OCI-LY1 (cell line): ENCODE data around the gene TCF3.
"Not testable (repeated sequence)": the region's sequence is repeated elsewhere in the genome, so short reads cannot be mapped to it uniquely, and the experiment has no call there.

Source experiments
- H2AFZ ChIP-seq: fragments of 200-600 bp; sonication (generic), shearing (Covaris generic); 2 replicates; pipeline ENCODE4 v1.6.0; 2014; ENCODE audit warnings: antibody characterized with exemption, mild to moderate bottlenecking, low read length
- H3F3A ChIP-seq: fragments of 200-600 bp; sonication (generic), shearing (Covaris generic); 2 replicates; pipeline ENCODE4 v1.6.0; 2014; ENCODE audit warnings: mild to moderate bottlenecking, antibody characterized with exemption, low read length, moderate library complexity; ENCODE audit not compliant: insufficient read depth
- H3K27ac ChIP-seq: fragments of 200-600 bp; sonication (generic); 2 replicates; pipeline ENCODE4 v1.5.1; 2014; ENCODE audit warnings: low read length, mixed run types, mild to moderate bottlenecking, low read depth; ENCODE audit not compliant: poor library complexity, severe bottlenecking
- H3K27me3 ChIP-seq: fragments of 200-600 bp; sonication (generic); 2 replicates; pipeline ENCODE4 v1.6.0; 2014; ENCODE audit warnings: antibody characterized with exemption, mild to moderate bottlenecking, low read length, moderate library complexity; ENCODE audit not compliant: insufficient read depth
- H3K36me3 ChIP-seq: fragments of 200-600 bp; sonication (generic); 2 replicates; pipeline ENCODE4 v1.6.1; 2014; ENCODE audit warnings: mild to moderate bottlenecking, antibody characterized with exemption, low read length, moderate library complexity, mixed read lengths; ENCODE audit not compliant: insufficient read depth
- H3K4me1 ChIP-seq: fragments of 200-600 bp; sonication (generic); 2 replicates; pipeline ENCODE4 v1.5.1; 2014; ENCODE audit warnings: mild to moderate bottlenecking, low read length, moderate library complexity; ENCODE audit not compliant: insufficient read depth, severe bottlenecking
- H3K4me2 ChIP-seq: fragments of 200-600 bp; sonication (generic), shearing (Covaris generic); 2 replicates; pipeline ENCODE4 v1.6.1; 2014; ENCODE audit warnings: low read length
- H3K4me3 ChIP-seq: fragments of 200-600 bp; sonication (generic); 2 replicates; pipeline ENCODE4 v1.5.1; 2014; ENCODE audit warnings: low read length, low read depth, mild to moderate bottlenecking, mixed read lengths; ENCODE audit not compliant: poor library complexity, severe bottlenecking
- H3K79me2 ChIP-seq: fragments of 200-600 bp; shearing (Covaris generic); 2 replicates; pipeline ENCODE4 v1.6.1; 2016; ENCODE audit warnings: mixed run types, low read length, mixed read lengths; ENCODE audit not compliant: insufficient read depth
- H3K9ac ChIP-seq: fragments of 200-600 bp; sonication (generic), shearing (Covaris generic); 2 replicates; pipeline ENCODE4 v1.6.1; 2014; ENCODE audit warnings: mild to moderate bottlenecking, low read length, mixed read lengths
- H3K9me2 ChIP-seq: fragments of 200-600 bp; sonication (generic), shearing (Covaris generic); 2 replicates; pipeline ENCODE4 v1.6.1; 2014; ENCODE audit warnings: low read depth, mild to moderate bottlenecking, low read length, mixed read lengths
- H3K9me3 ChIP-seq: fragments of 200-600 bp; shearing (Covaris generic); 2 replicates; pipeline ENCODE4 v1.6.1; 2014; ENCODE audit warnings: low read length, mixed read lengths
- H4K20me1 ChIP-seq: fragments of 200-600 bp; sonication (generic), shearing (Covaris generic); 2 replicates; pipeline ENCODE4 v1.6.0; 2016; ENCODE audit warnings: mild to moderate bottlenecking, low read length; ENCODE audit not compliant: insufficient read depth
- EZH2 ChIP-seq: fragments of 200-600 bp; sonication (generic), shearing (Covaris generic); IDR thresholded peaks from 2 replicates; pipeline ENCODE4 v1.8.0; 2017; ENCODE audit warnings: borderline replicate concordance, mixed run types, mild to moderate bottlenecking, antibody characterized with exemption, low read length, moderate library complexity, mixed read lengths
- TF ChIP-seq, protein P1 (sequence below): fragments of 200-600 bp; sonication (generic), shearing (Covaris generic); IDR thresholded peaks from 2 replicates; pipeline ENCODE4 v1.5.1; 2017; ENCODE audit warnings: mild to moderate bottlenecking, antibody characterized with exemption, low read length, moderate library complexity, mixed read lengths

TCF3 gene

DNA sequence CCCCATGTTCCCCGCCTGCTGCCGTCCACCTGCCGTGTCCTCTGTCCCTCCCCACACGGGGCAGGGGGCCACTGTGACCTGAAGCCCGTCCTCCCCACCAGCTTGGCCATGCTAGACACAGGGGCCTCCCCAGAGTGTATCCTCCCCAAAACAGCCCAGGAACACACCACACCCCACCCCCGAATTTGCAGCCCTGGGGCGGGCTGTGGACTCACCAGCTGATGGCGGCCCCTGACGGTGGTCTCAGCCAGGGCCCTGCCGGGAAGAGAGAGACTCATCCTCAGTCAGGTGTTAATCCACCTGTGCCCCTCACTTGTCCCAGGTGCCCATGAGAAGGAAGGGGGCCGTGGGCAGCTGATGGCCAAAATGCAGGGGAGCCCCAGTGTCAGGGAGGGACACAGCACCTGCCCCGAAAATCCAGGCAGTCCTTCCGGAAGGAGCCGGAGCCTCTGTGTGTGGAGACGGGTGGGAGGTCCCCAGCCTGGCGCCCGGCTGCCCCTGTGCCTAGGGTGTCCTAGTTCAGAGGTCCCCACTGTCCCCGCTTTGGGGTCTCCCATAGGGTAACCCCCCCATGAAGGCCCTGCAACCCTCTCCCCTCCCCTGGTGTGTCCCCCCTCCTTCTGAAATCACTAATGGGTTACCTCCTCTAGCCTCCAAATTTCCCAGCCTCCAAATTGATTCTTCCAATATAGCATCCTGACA is 39.3 kb upstream of the TCF3 start:
- H3K9ac ChIP-seq: no peak overlapping the region
- H3K79me2 ChIP-seq: no peaks in the 10 kb centered on the region
- no peaks in the 10 kb centered on the region for H3K9me2 ChIP-seq
- no peaks in the 10 kb centered on the region for H3F3A ChIP-seq
- no peak overlapping the region for H3K4me2 ChIP-seq
- TF ChIP-seq EZH2: no peak
- TF ChIP-seq, protein P1, sequence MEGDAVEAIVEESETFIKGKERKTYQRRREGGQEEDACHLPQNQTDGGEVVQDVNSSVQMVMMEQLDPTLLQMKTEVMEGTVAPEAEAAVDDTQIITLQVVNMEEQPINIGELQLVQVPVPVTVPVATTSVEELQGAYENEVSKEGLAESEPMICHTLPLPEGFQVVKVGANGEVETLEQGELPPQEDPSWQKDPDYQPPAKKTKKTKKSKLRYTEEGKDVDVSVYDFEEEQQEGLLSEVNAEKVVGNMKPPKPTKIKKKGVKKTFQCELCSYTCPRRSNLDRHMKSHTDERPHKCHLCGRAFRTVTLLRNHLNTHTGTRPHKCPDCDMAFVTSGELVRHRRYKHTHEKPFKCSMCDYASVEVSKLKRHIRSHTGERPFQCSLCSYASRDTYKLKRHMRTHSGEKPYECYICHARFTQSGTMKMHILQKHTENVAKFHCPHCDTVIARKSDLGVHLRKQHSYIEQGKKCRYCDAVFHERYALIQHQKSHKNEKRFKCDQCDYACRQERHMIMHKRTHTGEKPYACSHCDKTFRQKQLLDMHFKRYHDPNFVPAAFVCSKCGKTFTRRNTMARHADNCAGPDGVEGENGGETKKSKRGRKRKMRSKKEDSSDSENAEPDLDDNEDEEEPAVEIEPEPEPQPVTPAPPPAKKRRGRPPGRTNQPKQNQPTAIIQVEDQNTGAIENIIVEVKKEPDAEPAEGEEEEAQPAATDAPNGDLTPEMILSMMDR: no peak
- peaks cover 8% of the 10 kb centered on the region; the same call in 1 of the 2 replicates for H3K27me3 ChIP-seq
- H4K20me1 ChIP-seq: no peaks in the 10 kb centered on the region
- no peak overlapping the region for H3K4me3 ChIP-seq
- no peak overlapping the region for H3K27ac ChIP-seq
- H3K9me3 ChIP-seq: 0 out of 2 replicates have a peak, but pooled peaks cover 4% of the 10 kb centered on the region
- no peaks in the 10 kb centered on the region for H3K4me1 ChIP-seq
- H3K36me3 ChIP-seq: no peaks in the 10 kb centered on the region; the same call in 1 of the 2 replicates
- H2AFZ ChIP-seq: no peak overlapping the region

DNA sequence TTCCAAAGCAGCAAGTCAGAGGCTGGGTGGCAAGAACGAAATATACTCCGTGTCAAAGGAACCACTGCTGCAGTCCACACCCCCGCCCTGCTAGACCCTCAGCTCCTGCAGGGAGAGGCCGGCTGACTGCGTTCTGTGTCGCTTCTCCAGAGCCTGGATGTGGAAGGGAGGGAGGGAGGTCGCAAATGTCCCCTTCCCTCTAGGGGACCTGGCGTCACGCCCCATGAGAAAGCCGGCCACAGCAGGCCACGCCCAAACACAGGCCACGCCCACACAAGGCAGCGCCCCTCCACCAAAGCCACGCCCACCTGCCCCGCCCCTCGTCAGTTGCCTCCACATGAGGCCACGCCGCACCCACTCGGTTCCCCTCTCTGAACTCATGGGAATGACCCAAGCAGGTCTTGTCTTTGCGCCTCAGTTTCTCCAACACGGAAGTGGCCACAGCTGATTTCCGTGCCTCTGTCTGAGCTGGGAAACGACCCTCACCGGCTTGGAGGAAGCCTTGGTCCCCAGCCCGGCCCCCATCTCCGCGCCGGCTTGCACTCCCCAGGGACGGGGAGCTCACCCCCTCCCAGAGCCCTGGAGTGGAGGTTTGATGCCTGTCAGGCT is 38.4 kb upstream of the TCF3 start:
- H3K4me3 ChIP-seq: no peak overlapping the region
- H3F3A ChIP-seq: no peaks in the 10 kb centered on the region
- no peaks in the 10 kb centered on the region for H3K4me1 ChIP-seq
- no peak overlapping the region for H2AFZ ChIP-seq
- H3K4me2 ChIP-seq: no peak overlapping the region; the same call in 1 of the 2 replicates
- no peak overlapping the region for H3K9ac ChIP-seq
- H4K20me1 ChIP-seq: no peaks in the 10 kb centered on the region
- H3K36me3 ChIP-seq: no peaks in the 10 kb centered on the region; the same call in 1 of the 2 replicates
- TF ChIP-seq, protein P1: no peak
- TF ChIP-seq EZH2: no peak
- H3K27me3 ChIP-seq: peaks cover 13% of the 10 kb centered on the region; the same call in 1 of the 2 replicates
- H3K27ac ChIP-seq: no peak overlapping the region
- H3K79me2 ChIP-seq: no peaks in the 10 kb centered on the region
- no peaks in the 10 kb centered on the region for H3K9me2 ChIP-seq
- H3K9me3 ChIP-seq: 0 out of 2 replicates have a peak, but pooled peaks cover 4% of the 10 kb centered on the region

DNA sequence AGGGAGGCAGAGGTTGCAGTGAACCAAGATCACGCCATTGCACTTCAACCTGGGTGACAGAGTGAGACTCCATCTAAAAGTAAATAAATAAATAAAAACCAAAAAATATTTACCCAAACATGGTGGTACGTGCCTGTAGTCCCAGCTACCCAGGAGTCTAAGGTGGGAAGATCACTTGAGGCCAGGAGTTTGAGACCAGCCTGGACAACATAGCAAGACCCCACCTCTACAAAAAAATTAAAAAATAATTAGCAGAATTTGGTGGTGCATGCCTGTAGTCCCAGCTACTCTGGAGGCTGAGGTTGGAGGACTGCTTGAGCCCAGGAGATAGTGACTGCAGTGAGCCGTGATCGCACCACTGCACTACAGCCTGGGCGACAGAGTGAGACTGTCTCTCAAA is 33.4 kb upstream of the TCF3 start:
- H2AFZ ChIP-seq, H3K27me3 ChIP-seq: not testable (repeated sequence)

More for the DNA sequence above, 33.4 kb upstream of the TCF3 start:
- not testable (repeated sequence) for H3K79me2 ChIP-seq, H3K9me3 ChIP-seq, H3K4me2 ChIP-seq, H3K4me1 ChIP-seq, H3K36me3 ChIP-seq, H3F3A ChIP-seq, H4K20me1 ChIP-seq, H3K9ac ChIP-seq, H3K4me3 ChIP-seq, H3K27ac ChIP-seq, H3K9me2 ChIP-seq
